ENCODE results near the gene CCDC181. TPM values are rescaled to one million over a fixed set of nuclear protein-coding genes. Genes with fewer than 3 reads are reported as not detected.

CCDC181 gene
- total RNA-seq, 6 experiments from 2014 or later, result not detected

DNA sequence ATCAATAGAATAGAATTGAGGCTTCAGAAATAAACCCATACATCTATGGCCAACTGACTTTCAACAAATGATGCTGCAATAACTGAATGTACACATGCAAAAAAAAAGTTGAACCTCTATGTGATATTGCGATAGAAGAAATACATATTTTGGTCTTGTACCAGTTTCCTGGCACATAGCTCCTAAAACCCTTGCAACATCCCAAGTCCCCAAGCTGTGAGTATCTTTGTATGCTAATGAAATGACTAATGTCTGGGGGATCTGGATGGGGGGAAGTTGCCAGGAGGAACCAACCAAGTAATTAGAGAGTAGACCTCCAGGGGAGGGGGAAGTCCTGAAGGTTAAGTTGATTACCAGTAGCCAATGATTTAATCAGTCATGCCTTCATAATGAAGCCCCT is 34.9 kb downstream of the CCDC181 start:
- Mint-ChIP-seq H3K36me3 (ENCODE audit: low read depth) (peaks cover 51% of the 10 kb centered on the region), H3K4me3 (no peak overlapping the region), H3K27ac (no peak overlapping the region), H3K4me1 (ENCODE audit: low read depth) (no peaks in the 10 kb centered on the region), H3K9me3 (no peaks in the 10 kb centered on the region), H3K27me3 (ENCODE audit: insufficient read depth) (no peaks in the 10 kb centered on the region)
- no peak for TF ChIP-seq CTCF (IDR thresholded peaks at IDR 0.05)
- DNase-seq, result no peak

DNA sequence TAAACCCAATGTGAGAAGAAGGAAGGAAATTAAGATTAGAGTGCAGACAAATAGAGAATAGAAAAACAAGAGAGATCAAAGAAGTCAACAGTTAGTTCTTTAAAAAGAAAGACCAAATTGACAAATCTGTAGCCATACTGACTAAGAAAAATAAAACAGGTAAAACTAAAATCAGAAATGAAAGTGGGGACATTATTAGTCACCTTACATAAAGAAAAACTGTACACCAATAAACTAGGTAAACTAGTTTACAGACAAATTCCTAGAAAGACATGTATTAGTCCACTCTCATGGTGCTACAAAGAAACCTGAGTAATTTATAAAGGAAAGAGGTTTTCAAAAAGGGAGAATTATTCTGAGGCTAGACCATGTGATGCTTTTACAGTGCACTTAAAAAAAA is 37.0 kb downstream of the CCDC181 start:
- H3K4me1 Mint-ChIP-seq (ENCODE audit: low read depth), result no peaks in the 10 kb centered on the region
- no peak for DNase-seq
- H3K9me3 Mint-ChIP-seq, result no peaks in the 10 kb centered on the region
- peaks cover 53% of the 10 kb centered on the region for H3K36me3 Mint-ChIP-seq (ENCODE audit: low read depth)
- no peak for TF ChIP-seq CTCF (IDR thresholded peaks at IDR 0.05)
- H3K27me3 Mint-ChIP-seq (ENCODE audit: insufficient read depth), result no peaks in the 10 kb centered on the region
- no peak overlapping the region for H3K27ac Mint-ChIP-seq
- no peak overlapping the region for H3K4me3 Mint-ChIP-seq

DNA sequence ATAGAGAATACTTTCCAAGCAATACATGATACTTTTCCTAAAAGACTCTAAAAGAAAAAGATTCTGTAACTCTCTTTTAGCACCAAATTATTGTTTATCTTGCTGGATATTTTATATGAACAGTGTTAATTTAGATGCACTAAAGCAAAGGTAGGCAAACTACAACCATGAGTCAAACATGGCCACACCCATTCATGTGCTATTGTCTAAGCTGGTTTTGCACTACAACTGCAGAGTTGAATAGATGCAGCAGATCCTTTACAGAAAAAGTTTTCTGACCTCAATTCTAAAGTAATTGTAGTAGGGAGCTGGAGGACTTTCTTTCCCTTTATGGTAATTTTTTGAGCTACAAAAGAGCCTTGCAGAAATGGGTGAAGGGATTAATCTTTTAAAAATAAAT is 39.9 kb downstream of the CCDC181 start:
- H3K36me3 Mint-ChIP-seq (ENCODE audit: low read depth), result peaks cover 41% of the 10 kb centered on the region
- H3K4me1 Mint-ChIP-seq (ENCODE audit: low read depth), result no peaks in the 10 kb centered on the region
- TF ChIP-seq CTCF (IDR thresholded peaks at IDR 0.05), result no peak
- no peak overlapping the region for H3K4me3 Mint-ChIP-seq
- H3K27me3 Mint-ChIP-seq (ENCODE audit: insufficient read depth), result no peaks in the 10 kb centered on the region
- no peak overlapping the region for H3K27ac Mint-ChIP-seq
- DNase-seq, result no peak
- no peaks in the 10 kb centered on the region for H3K9me3 Mint-ChIP-seq

GRCh38 chr1:169383449-169383848 is 43.8 kb downstream of the CCDC181 start:
- H3K36me3 Mint-ChIP-seq (ENCODE audit: low read depth), result peaks cover 27% of the 10 kb centered on the region
- no peaks in the 10 kb centered on the region for H3K4me1 Mint-ChIP-seq (ENCODE audit: low read depth)
- no peak overlapping the region for H3K27ac Mint-ChIP-seq

GRCh38 chr1:169381162-169381561 is 46.1 kb downstream of the CCDC181 start:
- Mint-ChIP-seq H3K4me1 (ENCODE audit: low read depth) (no peaks in the 10 kb centered on the region), H3K27me3 (ENCODE audit: insufficient read depth) (no peaks in the 10 kb centered on the region), H3K4me3 (no peak overlapping the region), H3K36me3 (ENCODE audit: low read depth) (peaks cover 25% of the 10 kb centered on the region), H3K27ac (no peak overlapping the region), H3K9me3 (no peaks in the 10 kb centered on the region)
- DNase-seq, result no peak
- no peak for TF ChIP-seq CTCF (IDR thresholded peaks at IDR 0.05)

More at GRCh38 chr1:169383449-169383848, 43.8 kb downstream of the CCDC181 start:
- H3K4me3 Mint-ChIP-seq, result no peak overlapping the region
- H3K9me3 Mint-ChIP-seq, result no peaks in the 10 kb centered on the region
- no peaks in the 10 kb centered on the region for H3K27me3 Mint-ChIP-seq (ENCODE audit: insufficient read depth)
- DNase-seq, result no peak
- TF ChIP-seq CTCF (IDR thresholded peaks at IDR 0.05), result no peak

GRCh38 chr1:169371404-169371803 is 55.9 kb downstream of the CCDC181 start:
- Mint-ChIP-seq H3K4me1 (ENCODE audit: low read depth) (peaks cover 20% of the 10 kb centered on the region), H3K9me3 (no peaks in the 10 kb centered on the region), H3K27ac (no peak overlapping the region), H3K4me3 (no peak overlapping the region), H3K36me3 (ENCODE audit: low read depth) (peaks cover 10% of the 10 kb centered on the region), H3K27me3 (ENCODE audit: insufficient read depth) (no peaks in the 10 kb centered on the region)
- no peak for DNase-seq
- TF ChIP-seq CTCF (IDR thresholded peaks at IDR 0.05), result no peak

Data from HFFc6 (cell line).